DMS153 (cell line): ENCODE data around the gene RFX3.

Experiments used
- DNase-seq: peaks from one replicate; lab custom pipeline; 2025; lab: John Stamatoyannopoulos, UW

RFX3 gene

GRCh38 chr9:3475300-3476020 lies 50.3 kb downstream of the RFX3 start:
- no peak for DNase-seq

- no peak for DNase-seq
These were observed 51.0 kb downstream of the RFX3 start for GRCh38 chr9:3474821-3475220.

GRCh38 chr9:3473405-3473804 lies 52.4 kb downstream of the RFX3 start:
- DNase-seq = no peak

- DNase-seq = no peak
These were observed 53.9 kb downstream of the RFX3 start for GRCh38 chr9:3471883-3472282.

- no peak for DNase-seq
These were observed 57.2 kb downstream of the RFX3 start for GRCh38 chr9:3468421-3469205.

GRCh38 chr9:3467593-3468219 lies 58.1 kb downstream of the RFX3 start:
- peak; percentile 51 for DNase-seq

- DNase-seq = no peak
These were observed 61.7 kb downstream of the RFX3 start for GRCh38 chr9:3464033-3464638.

- DNase-seq = peak; percentile 20
These were observed 66.9 kb downstream of the RFX3 start for GRCh38 chr9:3458806-3459475.

- no peak for DNase-seq
These were observed 68.6 kb downstream of the RFX3 start for GRCh38 chr9:3457175-3457574.

GRCh38 chr9:3455717-3456116 lies 70.1 kb downstream of the RFX3 start:
- no peak for DNase-seq

GRCh38 chr9:3455094-3455493 lies 70.7 kb downstream of the RFX3 start:
- no peak for DNase-seq

GRCh38 chr9:3451956-3452355 lies 73.8 kb downstream of the RFX3 start:
- no peak for DNase-seq

GRCh38 chr9:3447788-3448187 lies 78.0 kb downstream of the RFX3 start:
- no peak for DNase-seq

GRCh38 chr9:3447143-3447542 lies 78.7 kb downstream of the RFX3 start:
- DNase-seq = no peak

- DNase-seq = no peak
These were observed 79.5 kb downstream of the RFX3 start for GRCh38 chr9:3446313-3446712.

- no peak for DNase-seq
These were observed 81.8 kb downstream of the RFX3 start for GRCh38 chr9:3444016-3444415.

GRCh38 chr9:3441197-3441816 lies 84.5 kb downstream of the RFX3 start:
- DNase-seq = no peak

GRCh38 chr9:3436629-3437420 lies 89.0 kb downstream of the RFX3 start:
- no peak for DNase-seq

- no peak for DNase-seq
These were observed 90.1 kb downstream of the RFX3 start for GRCh38 chr9:3435732-3436131.

GRCh38 chr9:3434594-3434993 lies 91.2 kb downstream of the RFX3 start:
- DNase-seq = no peak

- DNase-seq = no peak
These were observed 92.0 kb downstream of the RFX3 start for GRCh38 chr9:3433754-3434153.
